Hepatocyte (in vitro differentiated cells): ENCODE results near the gene EXOSC9. TPM values are rescaled to one million over a fixed set of nuclear protein-coding genes. Genes with fewer than 3 reads are reported as not detected.

Source experiments
- DNase-seq: peaks from one replicate; pipeline ENCODE4 v3.0.0-alpha.2; 2016; ENCODE audit warnings: low spot score
- H2AFZ ChIP-seq: fragments of 200-600 bp; sonication (generic); 2 replicates; pipeline ENCODE4 v1.6.0; 2016; ENCODE audit warnings: antibody characterized with exemption, mild to moderate bottlenecking
- H3K27ac ChIP-seq: fragments of 200-600 bp; sonication (generic); 2 replicates; pipeline ENCODE4 v1.5.1; 2016; ENCODE audit warnings: mild to moderate bottlenecking
- H3K27me3 ChIP-seq: fragments of 200-600 bp; sonication (generic); 2 replicates; pipeline ENCODE4 v1.6.1; 2016
- H3K36me3 ChIP-seq: fragments of 200-600 bp; sonication (generic); replicated peaks from 2 replicates; pipeline ENCODE4 v1.5.1; 2016; ENCODE audit warnings: low read depth; ENCODE audit not compliant: insufficient read depth
- H3K4me1 ChIP-seq: fragments of 200-600 bp; sonication (generic); 2 replicates; pipeline ENCODE4 v1.5.1; 2016; ENCODE audit warnings: mild to moderate bottlenecking, moderate library complexity; ENCODE audit not compliant: insufficient read depth
- H3K4me2 ChIP-seq: fragments of 200-600 bp; sonication (generic); 2 replicates; pipeline ENCODE4 v1.6.0; 2016
- H3K4me3 ChIP-seq: fragments of 200-600 bp; sonication (generic); 2 replicates; pipeline ENCODE4 v1.5.1; 2016; ENCODE audit warnings: mild to moderate bottlenecking
- H3K79me2 ChIP-seq: fragments of 200-600 bp; sonication (generic); 2 replicates; pipeline ENCODE4 v1.6.0; 2017; ENCODE audit warnings: mild to moderate bottlenecking
- H3K9me2 ChIP-seq: fragments of 200-600 bp; sonication (generic); replicated peaks from 2 replicates; pipeline ENCODE4 v1.6.0; 2017; ENCODE audit warnings: mild to moderate bottlenecking; ENCODE audit not compliant: insufficient read depth
- H3K9me3 ChIP-seq: fragments of 200-600 bp; sonication (generic); 2 replicates; pipeline ENCODE4 v1.5.1; 2016; ENCODE audit warnings: low read depth, mild to moderate bottlenecking
- H4K20me1 ChIP-seq: fragments of 200-600 bp; sonication (generic); 2 replicates; pipeline ENCODE4 v1.6.0; 2016; ENCODE audit warnings: mild to moderate bottlenecking; ENCODE audit not compliant: insufficient read depth, poor library complexity, severe bottlenecking
- CTCF ChIP-seq: fragments of 200-600 bp; sonication (generic); IDR thresholded peaks from 2 replicates; pipeline ENCODE4 v1.5.1; 2016; ENCODE audit warnings: antibody characterized with exemption, mild to moderate bottlenecking; ENCODE audit not compliant: poor library complexity
- EZH2 ChIP-seq: fragments of 200-600 bp; sonication (generic); IDR thresholded peaks from 2 replicates; pipeline ENCODE4 v1.6.1; 2016; ENCODE audit warnings: antibody characterized with exemption, mild to moderate bottlenecking, borderline replicate concordance
- EZH2phosphoT487 ChIP-seq: fragments of 200-600 bp; sonication (generic); IDR thresholded peaks from one replicate; pipeline ENCODE4 v1.6.1; 2018; ENCODE audit warnings: antibody characterized with exemption, mild to moderate bottlenecking, low read depth, moderate library complexity; ENCODE audit not compliant: unreplicated experiment, severe bottlenecking
- WGBS: methylation state at CpG from one replicate; pipeline ENCODE4 v1.1.6; 2016; ENCODE audit warnings: low lambda C conversion rate; ENCODE audit errors: missing lambda C conversion rate; 5-methylcytosine and 5-hydroxymethylcytosine counted together
- polyA plus RNA-seq: library from polyadenylated mRNA; unstranded; fragments of >200 nt; fragmentation: Nextera tagmentation; extraction: Ambion mirVana; gene quantifications from 2 replicates; pipeline ENCODE4 v1.2.1, GENCODE V29; 2016
- total RNA-seq: library from RNA; depleted of rRNA; stranded (reverse); fragments of >200 nt; gene quantifications from 2 replicates; pipeline ENCODE4 v1.2.3, GENCODE V29; 2014

EXOSC9 gene
- total and polyA plus RNA-seq, 2 experiments from 2014 or later = 14.4 to 23.1 TPM

- Histone ChIP-seq H3K4me3 (peak overlapping the region; percentile 40), H3K36me3 (no peaks in the 10 kb centered on the region), H2AFZ (peak overlapping the region; percentile 70), H3K79me2 (peaks cover 25% of the 10 kb centered on the region), H3K4me2 (peak overlapping the region; percentile 92), H3K27me3 (no peaks in the 10 kb centered on the region), H3K9me2 (no peaks in the 10 kb centered on the region), H3K4me1 (no peaks in the 10 kb centered on the region), H3K9me3 (no peaks in the 10 kb centered on the region), H3K27ac (no peak overlapping the region), H4K20me1 (no peaks in the 10 kb centered on the region)
- peak; percentile 45 for DNase-seq
- WGBS = 2% methylated on average over 30 of the region's 30 CpGs
- TF ChIP-seq EZH2 = no peak
- no peak for TF ChIP-seq EZH2phosphoT487
- peak; percentile 5 for TF ChIP-seq CTCF
These were observed 21.8 kb downstream of the EXOSC9 start for GRCh38 chr4:121822796-121823504.

GRCh38 chr4:121823505-121824170, 22.5 kb downstream of the EXOSC9 start, which contains the start of gene CCNA2:
TSS of gene CCNA2 (minus strand) at chr4:121823883. CDS start at chr4:121823628, 255 bp downstream.
- DNase-seq = peak; percentile 96
- WGBS = under 1% methylated on average over 54 of the region's 63 CpGs
- Histone ChIP-seq H3K36me3 (no peaks in the 10 kb centered on the region), H2AFZ (peak within 1 kb of the TSS; percentile 70), H3K79me2 (peaks cover 25% of the 10 kb centered on the region), H3K4me1 (no peaks in the 10 kb centered on the region), H3K4me2 (peak within 1 kb of the TSS; percentile 92), H3K9me3 (no peaks in the 10 kb centered on the region), H3K27me3 (no peaks in the 10 kb centered on the region), H3K9me2 (no peaks in the 10 kb centered on the region), H4K20me1 (no peaks in the 10 kb centered on the region), H3K27ac (peak within 1 kb of the TSS; percentile 4), H3K4me3 (peak within 1 kb of the TSS; percentile 40)
- TF ChIP-seq CTCF (no peak), EZH2 (no peak), EZH2phosphoT487 (no peak)

GRCh38 chr4:121824171-121824527, 23.0 kb downstream of the EXOSC9 start:
- Histone ChIP-seq H3K4me3 (peak overlapping the region; percentile 10), H3K36me3 (no peaks in the 10 kb centered on the region), H4K20me1 (no peaks in the 10 kb centered on the region), H3K4me2 (peak overlapping the region; percentile 71), H3K4me1 (no peaks in the 10 kb centered on the region), H3K9me2 (no peaks in the 10 kb centered on the region), H3K27ac (peak overlapping the region; percentile 4), H3K79me2 (peaks cover 25% of the 10 kb centered on the region), H3K9me3 (no peaks in the 10 kb centered on the region), H3K27me3 (no peaks in the 10 kb centered on the region), H2AFZ (peak overlapping the region; percentile 65)
- WGBS = 15% methylated on average over 8 of the region's 8 CpGs
- DNase-seq = no peak
- no peak for TF ChIP-seq EZH2
- no peak for TF ChIP-seq EZH2phosphoT487
- no peak for TF ChIP-seq CTCF
